Measurements from ENCODE around the gene METTL23.

- TF ChIP-seq, protein P1, sequence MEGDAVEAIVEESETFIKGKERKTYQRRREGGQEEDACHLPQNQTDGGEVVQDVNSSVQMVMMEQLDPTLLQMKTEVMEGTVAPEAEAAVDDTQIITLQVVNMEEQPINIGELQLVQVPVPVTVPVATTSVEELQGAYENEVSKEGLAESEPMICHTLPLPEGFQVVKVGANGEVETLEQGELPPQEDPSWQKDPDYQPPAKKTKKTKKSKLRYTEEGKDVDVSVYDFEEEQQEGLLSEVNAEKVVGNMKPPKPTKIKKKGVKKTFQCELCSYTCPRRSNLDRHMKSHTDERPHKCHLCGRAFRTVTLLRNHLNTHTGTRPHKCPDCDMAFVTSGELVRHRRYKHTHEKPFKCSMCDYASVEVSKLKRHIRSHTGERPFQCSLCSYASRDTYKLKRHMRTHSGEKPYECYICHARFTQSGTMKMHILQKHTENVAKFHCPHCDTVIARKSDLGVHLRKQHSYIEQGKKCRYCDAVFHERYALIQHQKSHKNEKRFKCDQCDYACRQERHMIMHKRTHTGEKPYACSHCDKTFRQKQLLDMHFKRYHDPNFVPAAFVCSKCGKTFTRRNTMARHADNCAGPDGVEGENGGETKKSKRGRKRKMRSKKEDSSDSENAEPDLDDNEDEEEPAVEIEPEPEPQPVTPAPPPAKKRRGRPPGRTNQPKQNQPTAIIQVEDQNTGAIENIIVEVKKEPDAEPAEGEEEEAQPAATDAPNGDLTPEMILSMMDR (optimal IDR thresholded peaks at IDR 0.05 in 1 of 3, IDR thresholded peaks at IDR 0.05 in 1 of 3, conservative IDR thresholded peaks at IDR 0.05 in 1 of 3; ENCODE audit: extremely low read depth in 1 of 3, insufficient read depth in 2 of 3, low read length in 3 of 3): no peak
- TF ChIP-seq EZH2 (IDR thresholded peaks at IDR 0.05; ENCODE audit: low read length): no peak
These were observed 19.8 kb upstream of the METTL23 start for GRCh38 chr17:76706817-76707216.
